Adrenal gland (tissue), 5 donors: Measurements from ENCODE around the gene TGFBR1.

Experiments
- POLR2A ChIP-seq, 2 donors: fragments of 450-650 bp; IDR thresholded peaks; one replicate each; pipeline ENCODE4 v1.6.1; 2017; ENCODE audit warnings: antibody characterized with exemption in 2 of 2, mild to moderate bottlenecking in 2 of 2, moderate library complexity in 1 of 2
- TF ChIP-seq, protein P1 (sequence below), 6 experiments: fragments of 450-650 bp in 4 of 6; fragments of 200-600 bp in 2 of 6; sonication (generic) in 1 of 6; IDR thresholded peaks; 1 replicate in 5 of 6; 2 replicates in 1 of 6; pipeline versions ENCODE4 v1.5.1 to v1.8.0; 2016 to 2021; ENCODE audit warnings: antibody characterized with exemption in 6 of 6, mild to moderate bottlenecking in 2 of 6, moderate library complexity in 1 of 6
- donor health status: DM: no; HTN: no; CAD: no.

DNA sequence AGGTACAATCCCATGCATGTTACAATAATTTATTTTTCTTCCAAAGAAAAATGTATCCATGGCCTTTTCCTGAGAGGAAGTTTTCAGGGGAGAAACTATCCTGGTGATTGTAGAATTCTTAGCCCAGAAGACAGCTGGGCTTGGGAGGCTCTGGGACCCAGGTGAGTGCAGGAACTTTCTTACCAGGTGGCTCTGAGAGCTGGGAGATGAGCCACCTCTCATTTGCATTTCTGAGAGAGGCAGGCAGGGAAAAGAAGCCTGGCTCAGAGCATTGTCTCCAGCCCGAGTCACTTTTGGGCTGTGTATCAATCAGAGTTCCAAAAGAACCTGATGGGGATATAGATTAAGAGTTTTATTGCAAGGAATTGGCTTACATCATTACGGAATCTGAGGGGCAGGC, 64.2 kb downstream of the TGFBR1 start:
- TF ChIP-seq, protein P1, sequence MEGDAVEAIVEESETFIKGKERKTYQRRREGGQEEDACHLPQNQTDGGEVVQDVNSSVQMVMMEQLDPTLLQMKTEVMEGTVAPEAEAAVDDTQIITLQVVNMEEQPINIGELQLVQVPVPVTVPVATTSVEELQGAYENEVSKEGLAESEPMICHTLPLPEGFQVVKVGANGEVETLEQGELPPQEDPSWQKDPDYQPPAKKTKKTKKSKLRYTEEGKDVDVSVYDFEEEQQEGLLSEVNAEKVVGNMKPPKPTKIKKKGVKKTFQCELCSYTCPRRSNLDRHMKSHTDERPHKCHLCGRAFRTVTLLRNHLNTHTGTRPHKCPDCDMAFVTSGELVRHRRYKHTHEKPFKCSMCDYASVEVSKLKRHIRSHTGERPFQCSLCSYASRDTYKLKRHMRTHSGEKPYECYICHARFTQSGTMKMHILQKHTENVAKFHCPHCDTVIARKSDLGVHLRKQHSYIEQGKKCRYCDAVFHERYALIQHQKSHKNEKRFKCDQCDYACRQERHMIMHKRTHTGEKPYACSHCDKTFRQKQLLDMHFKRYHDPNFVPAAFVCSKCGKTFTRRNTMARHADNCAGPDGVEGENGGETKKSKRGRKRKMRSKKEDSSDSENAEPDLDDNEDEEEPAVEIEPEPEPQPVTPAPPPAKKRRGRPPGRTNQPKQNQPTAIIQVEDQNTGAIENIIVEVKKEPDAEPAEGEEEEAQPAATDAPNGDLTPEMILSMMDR (IDR thresholded peaks at IDR 0.05) = no peak
- no peak for TF ChIP-seq POLR2A (IDR thresholded peaks at IDR 0.05)
